HepG2 (cell line): ENCODE data around the gene CIAO2B. TPM values are rescaled to one million over a fixed set of nuclear protein-coding genes. Genes with fewer than 3 reads are reported as not detected.

Experiments used
- ELF3 ChIP-seq: IDR thresholded peaks from 2 replicates; pipeline ENCODE4 v1.6.1; 2016; ENCODE audit warnings: missing genetic modification reagents, missing compliant biosample characterization
- FUBP1 ChIP-seq: sonication (generic); formaldehyde crosslinking; IDR thresholded peaks from 2 replicates; pipeline ENCODE4 v1.5.1; 2020; ENCODE audit warnings: missing genetic modification reagents, mild to moderate bottlenecking, borderline replicate concordance
- HES4 ChIP-seq: sonication (generic); formaldehyde crosslinking; IDR thresholded peaks from 2 replicates; pipeline ENCODE4 v1.9.0; 2021; ENCODE audit warnings: mild to moderate bottlenecking, missing genetic modification reagents, borderline replicate concordance
- ISX ChIP-seq: sonication (generic); formaldehyde crosslinking; conservative IDR thresholded peaks from 2 replicates; pipeline ENCODE4 v1.5.0; 2020; ENCODE audit warnings: missing genetic modification reagents
- JUNB ChIP-seq: sonication (generic); formaldehyde crosslinking; IDR thresholded peaks from 2 replicates; pipeline ENCODE4 v1.8.0; 2022; ENCODE audit warnings: missing genetic modification reagents, mild to moderate bottlenecking, borderline replicate concordance
- SMARCE1 ChIP-seq: fragments of 450-650 bp; IDR thresholded peaks from 2 replicates; pipeline ENCODE4 v1.6.1; 2017; ENCODE audit warnings: borderline replicate concordance
- TGIF2 ChIP-seq: IDR thresholded peaks from 2 replicates; pipeline ENCODE4 v1.6.1; 2016; ENCODE audit warnings: control low read depth, missing compliant biosample characterization
- ZMYM4 ChIP-seq: sonication (generic); formaldehyde crosslinking; IDR thresholded peaks from 2 replicates; pipeline ENCODE4 v1.8.1; 2023; ENCODE audit warnings: mild to moderate bottlenecking, missing genetic modification reagents
- ZNF20 ChIP-seq: sonication (generic); formaldehyde crosslinking; IDR thresholded peaks from 2 replicates; pipeline ENCODE4 v1.4.0; 2020; ENCODE audit warnings: mild to moderate bottlenecking, moderate library complexity, missing genetic modification reagents
- ZNF280B ChIP-seq: sonication (generic); formaldehyde crosslinking; IDR thresholded peaks from 2 replicates; pipeline ENCODE4 v1.5.0; 2020; ENCODE audit warnings: missing genetic modification reagents, mild to moderate bottlenecking, borderline replicate concordance
- ZNF335 ChIP-seq: sonication (generic); formaldehyde crosslinking; IDR thresholded peaks from 2 replicates; pipeline ENCODE4 v1.4.0; 2020; ENCODE audit warnings: missing genetic modification reagents
- ZNF337 ChIP-seq: sonication (generic); formaldehyde crosslinking; IDR thresholded peaks from 2 replicates; pipeline ENCODE4 v1.5.1; 2020; ENCODE audit warnings: missing genetic modification reagents, low read depth, mild to moderate bottlenecking, borderline replicate concordance
- ZNF569 ChIP-seq: sonication (generic); formaldehyde crosslinking; IDR thresholded peaks from 2 replicates; pipeline ENCODE4 v1.5.0; 2020; ENCODE audit warnings: mild to moderate bottlenecking, missing genetic modification reagents, moderate library complexity, borderline replicate concordance
- ZNF572 ChIP-seq: sonication (generic); formaldehyde crosslinking; IDR thresholded peaks from 2 replicates; pipeline ENCODE4 v1.5.1; 2020; ENCODE audit warnings: mild to moderate bottlenecking, missing genetic modification reagents
- ZNF646 ChIP-seq: sonication (generic); formaldehyde crosslinking; IDR thresholded peaks from 2 replicates; pipeline ENCODE4 v1.9.0; 2021; ENCODE audit warnings: mild to moderate bottlenecking, missing genetic modification reagents
- polyA plus RNA-seq, 8 experiments: library from polyadenylated mRNA; depleted of rRNA in 3 of 8; stranded (reverse) in 7 of 8; unstranded in 1 of 8; fragments of >200 nt; fragmentation: Illumina TruSeq in 4 of 8; extraction: Trizol in 4 of 8; gene quantifications; 2 replicates each; pipeline versions ENCODE4 v1.2.1 to v1.2.3, GENCODE V29; 2011 to 2016; ENCODE audit warnings: low read depth in 4 of 8, missing spikeins in 1 of 8, mixed read lengths in 1 of 8; ENCODE audit not compliant: insufficient read depth in 1 of 8
- total RNA-seq, 5 experiments: library from RNA; depleted of rRNA; stranded (reverse); fragments of >200 nt; fragmentation: Illumina TruSeq; extraction: Trizol; gene quantifications; 2 replicates each; pipeline ENCODE4 v1.2.3, GENCODE V29; 2016; ENCODE audit warnings: low read depth in 1 of 5
- TF ChIP-seq, protein P1 (sequence below): sonication (generic); formaldehyde crosslinking; IDR thresholded peaks from 2 replicates; pipeline ENCODE4 v1.4.0; 2020; ENCODE audit warnings: mild to moderate bottlenecking, low read depth, missing genetic modification reagents
- TF ChIP-seq, protein P2 (sequence below): IDR thresholded peaks from 2 replicates; pipeline ENCODE4 v1.6.1; 2012; ENCODE audit warnings: low read depth, low read length, improper control_type of control experiment

Gene CIAO2B
- total and polyA plus RNA-seq, 2 of the 13 experiments (the other 11 are each of a cell fraction or from before 2014, with no cell fraction given), result 157 to 293 TPM

DNA sequence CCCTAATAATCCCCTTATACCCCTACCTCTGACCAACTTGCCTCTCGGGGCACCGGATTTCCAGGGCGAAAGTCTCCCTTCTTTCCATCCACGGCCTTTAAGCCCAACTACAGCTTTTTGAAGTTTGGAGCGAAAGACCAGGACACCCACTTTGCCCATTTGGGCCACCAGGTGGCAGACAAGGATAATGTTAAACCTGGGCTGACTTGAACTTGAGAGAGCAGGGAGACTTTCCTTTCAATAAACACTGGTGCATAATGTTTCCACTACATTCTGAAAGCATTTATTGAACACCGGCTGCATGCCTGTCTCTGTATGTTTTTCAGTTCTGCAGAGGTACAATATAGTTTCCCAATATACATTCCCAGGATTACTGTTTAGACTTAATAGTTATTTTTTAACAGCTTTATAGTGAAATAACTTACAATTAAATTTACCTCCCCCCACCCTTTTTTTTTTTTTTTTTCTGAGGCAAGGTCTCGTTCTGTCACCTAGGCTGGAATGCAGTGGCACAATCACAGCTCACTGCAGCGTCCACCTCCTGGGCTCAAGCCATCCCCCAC, 20.0 kb upstream of the CIAO2B start (continued):
- no peak for TF ChIP-seq ZNF646 (CRISPR knock-in tag)
- no peak for TF ChIP-seq ZNF569
- TF ChIP-seq ISX (CRISPR knock-in tag), result no peak
- TF ChIP-seq, protein P1, sequence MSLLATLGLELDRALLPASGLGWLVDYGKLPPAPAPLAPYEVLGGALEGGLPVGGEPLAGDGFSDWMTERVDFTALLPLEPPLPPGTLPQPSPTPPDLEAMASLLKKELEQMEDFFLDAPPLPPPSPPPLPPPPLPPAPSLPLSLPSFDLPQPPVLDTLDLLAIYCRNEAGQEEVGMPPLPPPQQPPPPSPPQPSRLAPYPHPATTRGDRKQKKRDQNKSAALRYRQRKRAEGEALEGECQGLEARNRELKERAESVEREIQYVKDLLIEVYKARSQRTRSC (CRISPR knock-in tag), result no peak
- no peak for TF ChIP-seq ZMYM4
- no peak for TF ChIP-seq ZNF337
- TF ChIP-seq TGIF2 (CRISPR knock-in tag), result no peak
- TF ChIP-seq ZNF280B (CRISPR knock-in tag), result no peak
- TF ChIP-seq, protein P2, sequence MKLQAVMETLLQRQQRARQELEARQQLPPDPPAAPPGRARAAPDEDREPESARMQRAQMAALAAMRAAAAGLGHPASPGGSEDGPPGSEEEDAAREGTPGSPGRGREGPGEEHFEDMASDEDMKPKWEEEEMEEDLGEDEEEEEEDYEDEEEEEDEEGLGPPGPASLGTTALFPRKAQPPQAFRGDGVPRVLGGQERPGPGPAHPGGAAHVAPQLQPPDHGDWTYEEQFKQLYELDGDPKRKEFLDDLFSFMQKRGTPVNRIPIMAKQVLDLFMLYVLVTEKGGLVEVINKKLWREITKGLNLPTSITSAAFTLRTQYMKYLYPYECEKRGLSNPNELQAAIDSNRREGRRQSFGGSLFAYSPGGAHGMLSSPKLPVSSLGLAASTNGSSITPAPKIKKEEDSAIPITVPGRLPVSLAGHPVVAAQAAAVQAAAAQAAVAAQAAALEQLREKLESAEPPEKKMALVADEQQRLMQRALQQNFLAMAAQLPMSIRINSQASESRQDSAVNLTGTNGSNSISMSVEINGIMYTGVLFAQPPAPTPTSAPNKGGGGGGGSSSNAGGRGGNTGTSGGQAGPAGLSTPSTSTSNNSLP, result 0 out of 2 replicates have a peak, but pooled peaks have one; percentile 13
- TF ChIP-seq ZNF572 (CRISPR knock-in tag), result no peak
- no peak for TF ChIP-seq HES4 (CRISPR knock-in tag)
- no peak for TF ChIP-seq ZNF335 (CRISPR knock-in tag)
- no peak for TF ChIP-seq SMARCE1
- TF ChIP-seq ZNF20, result no peak
- peak; percentile 44; the same call in 1 of the 2 replicates for TF ChIP-seq ELF3 (CRISPR knock-in tag)
- no peak for TF ChIP-seq FUBP1
- TF ChIP-seq JUNB, result no peak
